Central memory CD8-positive, alpha-beta T cell (primary cell): Measurements from ENCODE around the gene SLC16A11.
A peak's percentile ranks its signal among the peaks of the same experiment; 100 is the strongest.
"Not testable (repeated sequence)": the region's sequence is repeated elsewhere in the genome, so short reads cannot be mapped to it uniquely, and the experiment has no call there.

Source experiments
- ATAC-seq: fragments of 150-1000 bp; cut with Tn5 transposase; replicated peaks from 2 replicates; pipeline ENCODE4 v1.10.0; 2022; ENCODE audit warnings: mild to moderate bottlenecking, moderate FRiP score, moderate number of reproducible peaks; ENCODE audit not compliant: poor library complexity, severe bottlenecking; ENCODE audit errors: extremely low read depth
- DNase-seq, 2 donors: peaks; one replicate each; pipeline ENCODE4 v3.0.0; 2021; ENCODE audit warnings: low spot score in 2 of 2
- H3K27ac Mint-ChIP-seq: one replicate; pipeline ENCODE4 v1.8.0; 2022; ENCODE audit warnings: low read depth, mild to moderate bottlenecking, moderate library complexity, mixed read lengths
- H3K27me3 Mint-ChIP-seq: one replicate; pipeline ENCODE4 v1.8.0; 2022; ENCODE audit warnings: mixed read lengths
- H3K36me3 Mint-ChIP-seq: one replicate; pipeline ENCODE4 v1.8.0; 2022; ENCODE audit warnings: mild to moderate bottlenecking, moderate library complexity, mixed read lengths; ENCODE audit not compliant: insufficient read depth
- H3K4me1 Mint-ChIP-seq: one replicate; pipeline ENCODE4 v1.8.0; 2022; ENCODE audit warnings: mixed read lengths
- H3K4me3 Mint-ChIP-seq: one replicate; pipeline ENCODE4 v1.8.0; 2022; ENCODE audit warnings: mild to moderate bottlenecking, moderate library complexity, mixed read lengths
- H3K9me3 Mint-ChIP-seq: one replicate; pipeline ENCODE4 v1.8.0; 2022; ENCODE audit warnings: mixed read lengths

SLC16A11 gene

DNA sequence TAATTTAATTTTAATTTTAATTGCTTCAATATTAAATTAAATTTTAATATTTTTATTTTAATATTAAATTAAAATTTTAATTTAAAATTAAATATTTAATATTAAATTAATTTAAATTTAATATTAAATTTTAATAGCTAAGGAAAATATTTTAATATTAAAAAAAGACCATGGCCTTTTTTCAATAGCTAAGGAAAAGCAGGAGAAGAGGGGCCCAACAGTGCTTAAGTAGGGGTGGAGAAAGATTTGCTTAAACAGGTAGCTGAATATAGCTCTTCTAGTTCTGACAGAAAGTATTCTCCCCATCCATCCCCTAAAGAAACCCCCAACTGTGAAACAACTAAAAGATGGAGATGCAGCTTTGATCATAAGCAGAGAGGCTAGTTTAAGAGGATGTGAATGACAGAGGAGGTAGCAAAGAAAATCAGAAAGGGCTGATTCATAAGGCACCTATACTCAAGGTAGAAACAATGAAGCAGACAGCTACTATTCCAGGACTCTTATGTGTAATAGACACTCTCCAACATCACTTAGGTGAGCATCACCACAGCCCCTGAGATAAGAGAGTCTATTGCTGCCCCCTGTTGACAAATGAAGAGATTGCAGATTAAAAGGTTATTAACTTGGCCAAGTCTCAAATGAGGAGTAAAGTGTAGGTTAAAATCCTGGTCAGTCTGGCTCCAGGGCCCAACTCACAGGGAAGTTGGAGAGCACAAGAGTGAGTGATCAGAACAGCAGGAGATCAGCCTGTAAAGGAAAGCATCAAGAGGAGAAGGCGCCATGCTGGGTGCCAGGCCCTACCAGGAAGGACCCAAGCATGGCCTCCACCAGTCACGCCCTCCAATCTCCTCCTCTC, 39.3 kb downstream of the SLC16A11 start:
- DNase-seq: peak in 1 of 2 donors; percentile 47
- Mint-ChIP-seq H3K9me3 (no peaks in the 10 kb centered on the region), H3K4me3 (no peak overlapping the region), H3K27me3 (no peaks in the 10 kb centered on the region), H3K36me3 (peaks cover 29% of the 10 kb centered on the region), H3K4me1 (peaks cover 46% of the 10 kb centered on the region), H3K27ac (no peak overlapping the region)
- peak; percentile 95 for ATAC-seq

DNA sequence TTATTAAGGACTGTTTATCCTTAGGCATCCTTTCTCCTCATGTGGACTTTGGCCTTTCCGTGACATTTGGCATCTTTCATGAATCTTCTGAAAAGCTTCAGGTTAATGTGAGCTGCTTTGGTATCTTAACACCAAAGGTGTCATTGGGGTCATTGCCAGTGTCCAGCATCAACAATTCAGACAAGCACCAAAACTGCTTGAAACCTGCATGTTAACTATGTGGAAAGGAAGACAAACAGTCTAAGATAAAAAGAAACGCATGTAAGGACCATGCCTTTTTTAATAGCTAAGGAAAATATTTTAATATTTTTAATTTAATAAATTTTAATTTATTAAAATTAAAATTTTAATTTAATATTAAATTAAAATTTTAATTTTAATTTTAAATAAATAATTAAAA, 40.1 kb downstream of the SLC16A11 start:
- no peak for ATAC-seq

GRCh38 chr17:7002288-7003047, 41.4 kb downstream of the SLC16A11 start:
- no peaks in the 10 kb centered on the region for H3K27me3 Mint-ChIP-seq
- H3K4me1 Mint-ChIP-seq: peaks cover 46% of the 10 kb centered on the region
- peaks cover 35% of the 10 kb centered on the region for H3K36me3 Mint-ChIP-seq
- DNase-seq (no peak), ATAC-seq (no peak)
- no peaks in the 10 kb centered on the region for H3K9me3 Mint-ChIP-seq
- H3K27ac Mint-ChIP-seq: peak overlapping the region; percentile 42
- H3K4me3 Mint-ChIP-seq: no peak overlapping the region

More for the DNA sequence above, 40.1 kb downstream of the SLC16A11 start:
- no peak overlapping the region for H3K4me3 Mint-ChIP-seq
- no peaks in the 10 kb centered on the region for H3K9me3 Mint-ChIP-seq
- H3K27me3 Mint-ChIP-seq: no peaks in the 10 kb centered on the region
- H3K27ac Mint-ChIP-seq: no peak overlapping the region
- peaks cover 34% of the 10 kb centered on the region for H3K36me3 Mint-ChIP-seq
- peaks cover 47% of the 10 kb centered on the region for H3K4me1 Mint-ChIP-seq
- DNase-seq: no peak

- DNase-seq: no peak
- Mint-ChIP-seq H3K27ac (peak overlapping the region; percentile 42), H3K4me3 (no peak overlapping the region), H3K9me3 (no peaks in the 10 kb centered on the region), H3K36me3 (peaks cover 31% of the 10 kb centered on the region), H3K4me1 (peaks cover 36% of the 10 kb centered on the region), H3K27me3 (no peaks in the 10 kb centered on the region)
- no peak for ATAC-seq
These were observed 42.5 kb downstream of the SLC16A11 start for GRCh38 chr17:7001318-7001961.

GRCh38 chr17:6998855-6999508, 44.9 kb downstream of the SLC16A11 start:
- peaks cover 24% of the 10 kb centered on the region for H3K4me1 Mint-ChIP-seq
- H3K27ac Mint-ChIP-seq: no peak overlapping the region
- no peaks in the 10 kb centered on the region for H3K9me3 Mint-ChIP-seq
- no peaks in the 10 kb centered on the region for H3K27me3 Mint-ChIP-seq
- peaks cover 24% of the 10 kb centered on the region for H3K36me3 Mint-ChIP-seq
- DNase-seq (no peak), ATAC-seq (no peak)
- no peak overlapping the region for H3K4me3 Mint-ChIP-seq

GRCh38 chr17:6997171-6997570, 46.7 kb downstream of the SLC16A11 start:
- Mint-ChIP-seq H3K27ac (no peak overlapping the region), H3K4me1 (peaks cover 22% of the 10 kb centered on the region), H3K4me3 (no peak overlapping the region), H3K36me3 (peaks cover 20% of the 10 kb centered on the region), H3K27me3 (no peaks in the 10 kb centered on the region), H3K9me3 (no peaks in the 10 kb centered on the region)
- DNase-seq: no peak
- ATAC-seq: no peak

DNA sequence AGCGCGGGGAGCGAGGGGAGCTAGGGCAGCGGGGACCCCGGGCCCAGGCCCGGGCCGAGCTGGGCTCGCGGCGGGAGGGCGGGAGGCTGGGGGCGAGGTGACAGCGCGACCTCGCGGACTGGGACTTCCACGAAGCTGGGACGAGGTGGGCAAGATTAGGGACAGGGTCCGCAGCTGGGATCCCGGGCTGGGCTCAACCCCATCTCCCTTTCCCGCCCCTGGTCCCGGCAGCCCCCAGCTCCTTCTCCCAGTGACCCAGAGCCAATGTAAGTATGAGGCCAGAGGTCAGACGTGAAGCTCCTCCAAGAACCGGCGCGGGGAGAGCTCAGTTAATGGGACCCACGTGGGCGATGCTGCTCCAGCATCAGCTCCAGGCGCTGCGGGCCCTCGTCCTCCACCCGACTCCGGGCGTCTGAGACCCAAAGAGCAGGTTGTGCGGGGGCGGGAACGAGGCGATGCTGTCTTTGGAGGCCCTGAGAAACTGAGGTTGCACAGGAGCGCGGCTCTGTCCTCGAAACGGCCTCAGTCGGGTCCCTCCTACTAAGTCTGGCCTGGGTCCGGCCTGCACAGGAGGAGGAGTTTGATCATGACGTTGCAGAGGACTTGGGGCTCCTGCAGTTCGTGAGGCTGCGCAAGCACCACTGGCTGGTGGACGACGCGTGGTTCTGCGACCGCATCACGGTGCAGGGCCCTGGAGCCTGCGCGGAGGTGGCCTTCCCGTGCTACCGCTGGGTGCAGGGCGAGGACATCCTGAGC, 47.5 kb downstream of the SLC16A11 start:
- DNase-seq (no peak), ATAC-seq (no peak)
- Mint-ChIP-seq H3K4me3 (no peak overlapping the region), H3K4me1 (peaks cover 16% of the 10 kb centered on the region), H3K9me3 (no peaks in the 10 kb centered on the region), H3K27me3 (no peaks in the 10 kb centered on the region), H3K36me3 (peaks cover 16% of the 10 kb centered on the region), H3K27ac (no peak overlapping the region)

DNA sequence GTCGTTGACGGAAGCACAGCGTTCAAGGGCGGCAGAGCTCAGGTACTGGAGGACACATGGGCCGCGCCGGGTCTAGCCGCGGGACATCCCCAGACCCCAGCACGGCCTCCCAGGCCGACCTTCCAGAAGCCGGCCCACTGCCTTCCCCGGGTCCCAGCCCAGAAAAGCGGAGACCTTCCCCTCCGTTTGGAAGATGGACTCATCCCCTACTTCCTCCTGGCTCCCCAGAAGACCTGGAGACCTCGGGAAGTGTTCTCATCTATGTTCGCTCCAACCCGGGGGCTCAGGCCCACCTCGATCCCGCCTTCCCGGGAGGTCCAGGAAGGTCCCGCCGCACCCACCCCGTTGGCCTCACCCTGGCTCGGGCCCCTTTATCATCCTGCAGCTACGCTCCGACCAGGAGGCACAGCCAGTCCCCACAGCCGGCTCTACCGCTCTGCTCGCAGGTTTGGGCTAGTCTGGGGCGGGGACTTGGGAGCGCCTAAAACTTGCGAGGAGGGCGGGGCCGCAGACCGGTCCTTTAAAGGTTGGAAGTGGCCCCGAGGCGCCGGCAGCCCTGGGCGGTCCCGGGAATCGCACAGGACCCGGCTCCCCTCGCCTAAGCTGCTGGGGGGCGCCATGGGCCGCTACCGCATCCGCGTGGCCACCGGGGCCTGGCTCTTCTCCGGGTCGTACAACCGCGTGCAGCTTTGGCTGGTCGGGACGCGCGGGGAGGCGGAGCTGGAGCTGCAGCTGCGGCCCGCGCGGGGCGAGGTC, 48.2 kb downstream of the SLC16A11 start, which contains the start of gene ALOX12:
Gene ALOX12, plus strand, starts transcription at position 550 of the 756 bp plus-strand sequence. Its CDS starts 69 bp downstream, at position 619.
- no peak for ATAC-seq
- Mint-ChIP-seq H3K4me1 (peaks cover 12% of the 10 kb centered on the region), H3K4me3 (no peak within 1 kb of the TSS), H3K36me3 (peaks cover 12% of the 10 kb centered on the region), H3K27me3 (no peaks in the 10 kb centered on the region), H3K27ac (no peak within 1 kb of the TSS), H3K9me3 (no peaks in the 10 kb centered on the region)
- no peak for DNase-seq

GRCh38 chr17:6994666-6995256, 49.1 kb downstream of the SLC16A11 start:
- DNase-seq (no peak), ATAC-seq (no peak)
- Mint-ChIP-seq H3K27me3 (no peaks in the 10 kb centered on the region), H3K36me3 (peaks cover 9% of the 10 kb centered on the region), H3K27ac (peak overlapping the region; percentile 5), H3K9me3 (no peaks in the 10 kb centered on the region), H3K4me3 (no peak overlapping the region), H3K4me1 (peaks cover 7% of the 10 kb centered on the region)

DNA sequence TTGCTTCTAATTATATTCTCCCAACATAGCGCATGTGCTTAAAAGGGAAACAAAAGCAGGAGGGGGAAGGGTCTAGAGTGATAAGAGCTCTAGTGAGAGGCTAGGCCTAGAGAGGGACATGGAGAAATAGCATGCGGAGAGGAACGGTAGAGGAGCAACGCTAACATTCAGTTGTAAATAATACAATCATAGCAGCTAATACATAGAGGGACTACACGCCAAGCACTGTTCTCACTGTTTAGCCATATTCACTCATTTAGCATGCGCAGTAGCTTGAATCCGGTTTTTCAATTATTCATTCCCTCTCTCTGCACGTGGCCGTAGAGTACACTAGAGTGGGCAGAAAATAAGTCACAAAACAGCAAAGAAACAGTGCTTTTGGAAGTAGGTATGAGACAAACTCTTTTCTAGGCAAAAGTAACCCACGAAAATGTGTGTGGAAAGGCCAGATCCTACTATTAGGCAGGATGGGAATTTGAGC, 49.7 kb downstream of the SLC16A11 start:
- no peak for ATAC-seq
- H3K27ac Mint-ChIP-seq: peak overlapping the region; percentile 5
- H3K27me3 Mint-ChIP-seq: no peaks in the 10 kb centered on the region
- H3K4me1 Mint-ChIP-seq: peaks cover 1% of the 10 kb centered on the region
- H3K36me3 Mint-ChIP-seq: peaks cover 3% of the 10 kb centered on the region
- H3K4me3 Mint-ChIP-seq: no peak overlapping the region
- H3K9me3 Mint-ChIP-seq: no peaks in the 10 kb centered on the region
- DNase-seq: no peak

- not testable (repeated sequence) for H3K4me3 Mint-ChIP-seq, DNase-seq, H3K36me3 Mint-ChIP-seq, H3K4me1 Mint-ChIP-seq, ATAC-seq, H3K9me3 Mint-ChIP-seq, H3K27me3 Mint-ChIP-seq
- peak overlapping the region; percentile 5 for H3K27ac Mint-ChIP-seq
These were observed 50.3 kb downstream of the SLC16A11 start for GRCh38 chr17:6993613-6994056.
